ENCODE results near the gene ANO9.
"Not testable (repeated sequence)": the region's sequence is repeated elsewhere in the genome, so short reads cannot be mapped to it uniquely, and the experiment has no call there.

ANO9 gene

GRCh38 chr11:471468-472145, 29.8 kb upstream of the ANO9 start:
- DNase-seq: no peak

GRCh38 chr11:469684-470560, 28.1 kb upstream of the ANO9 start:
- peak in 1 of 2 experiments; percentile 39 for DNase-seq

- not testable (repeated sequence) for DNase-seq
Measured at GRCh38 chr11:469026-469683, 27.3 kb upstream of the ANO9 start.

- DNase-seq: no peak
Measured at GRCh38 chr11:468493-468892, 26.7 kb upstream of the ANO9 start.

GRCh38 chr11:468036-468435, 26.2 kb upstream of the ANO9 start:
- no peak for DNase-seq

- peak in 1 of 2 experiments; percentile 19 for DNase-seq
Measured at GRCh38 chr11:465896-466530, 24.2 kb upstream of the ANO9 start.

GRCh38 chr11:464316-464715, 22.5 kb upstream of the ANO9 start:
- no peak for DNase-seq

GRCh38 chr11:462107-462890, 20.5 kb upstream of the ANO9 start:
- no peak for DNase-seq

- DNase-seq: no peak
Measured at GRCh38 chr11:461626-462025, 19.8 kb upstream of the ANO9 start.

- DNase-seq: peak; percentile 30 to 83
Measured at GRCh38 chr11:460331-461199, 18.8 kb upstream of the ANO9 start.

GRCh38 chr11:459511-460220, 17.9 kb upstream of the ANO9 start:
- no peak for DNase-seq

GRCh38 chr11:457111-457760, 15.4 kb upstream of the ANO9 start:
- no peak for DNase-seq

GRCh38 chr11:456533-456932, 14.7 kb upstream of the ANO9 start:
- DNase-seq: no peak

- DNase-seq: no peak
Measured at GRCh38 chr11:455566-456147, 13.8 kb upstream of the ANO9 start.

- no peak for DNase-seq
Measured at GRCh38 chr11:454801-455565, 13.2 kb upstream of the ANO9 start.

GRCh38 chr11:454043-454442, 12.2 kb upstream of the ANO9 start:
- DNase-seq: no peak

- no peak for DNase-seq
Measured at GRCh38 chr11:453564-453963, 11.8 kb upstream of the ANO9 start.

GRCh38 chr11:452916-453527, 11.2 kb upstream of the ANO9 start:
- no peak for DNase-seq

Measured in NCI-H526 (cell line).